Smooth muscle cell of the brain vasculature (primary cell): ENCODE results near the gene AWAT1.
"Not testable (repeated sequence)": the region's sequence is repeated elsewhere in the genome, so short reads cannot be mapped to it uniquely, and the experiment has no call there.

Experiments used
- DNase-seq: peaks from one replicate; pipeline ENCODE4 v3.0.0-alpha.2; 2012; ENCODE audit warnings: low read depth, low spot score

Gene AWAT1

DNA sequence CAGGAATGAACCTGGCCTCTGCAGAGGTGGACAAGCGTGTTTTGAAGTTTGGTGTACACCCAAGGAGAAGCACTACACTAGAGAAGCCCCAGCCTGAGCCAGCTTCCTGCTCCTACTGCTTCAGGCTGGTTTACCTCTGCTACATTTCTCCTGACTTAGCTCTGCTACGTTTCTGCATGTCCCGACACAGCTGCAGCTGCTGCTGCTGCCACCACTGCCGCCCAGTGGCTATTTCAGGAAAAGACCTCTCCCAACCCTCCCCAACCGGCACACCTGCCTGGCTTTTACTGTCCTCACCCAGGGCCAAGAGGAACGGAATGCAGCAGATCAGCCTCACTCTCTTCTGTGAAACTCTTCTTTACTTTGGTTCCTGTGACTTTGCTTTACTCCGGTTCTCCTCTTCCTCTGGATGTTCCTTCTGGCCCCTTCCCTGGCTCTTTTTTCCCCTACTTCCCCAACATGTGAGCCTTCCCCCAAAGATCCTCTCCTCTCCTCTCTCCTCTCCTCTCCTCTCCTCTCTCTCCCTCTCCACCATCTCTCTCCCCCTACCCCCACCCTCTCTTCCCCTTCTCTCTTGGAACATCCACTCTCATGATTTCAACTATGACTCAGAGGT, 28.6 kb downstream of the AWAT1 start:
- no peak for DNase-seq

DNA sequence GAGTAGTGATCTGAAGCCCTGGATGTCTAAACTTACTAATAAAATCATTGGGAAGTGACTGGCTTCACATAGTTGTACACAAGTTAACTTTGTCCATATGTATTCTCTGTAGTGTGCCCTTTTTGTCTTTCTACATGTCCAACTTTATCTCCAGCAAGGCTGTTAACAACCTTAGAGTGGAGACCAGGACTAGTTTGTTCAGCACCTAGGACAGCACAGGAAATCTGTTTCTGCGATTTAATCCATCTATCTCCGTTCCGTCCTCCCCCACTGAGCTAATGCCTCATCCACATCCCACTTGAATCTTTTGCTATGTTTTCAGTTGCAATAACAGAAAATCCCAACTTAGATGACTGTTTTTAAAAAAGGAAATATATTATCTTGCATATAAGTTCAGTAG, 30.3 kb downstream of the AWAT1 start:
- DNase-seq = no peak

GRCh38 chrX:70268034-70268433, 33.6 kb downstream of the AWAT1 start, which contains the start of gene ARR3:
ARR3 (plus strand) TSS chrX:70268334; CDS start chrX:70269386, 1,052 bp downstream.
- no peak for DNase-seq

- not testable (repeated sequence) for DNase-seq
Measured at GRCh38 chrX:70274029-70274428, 39.6 kb downstream of the AWAT1 start.

DNA sequence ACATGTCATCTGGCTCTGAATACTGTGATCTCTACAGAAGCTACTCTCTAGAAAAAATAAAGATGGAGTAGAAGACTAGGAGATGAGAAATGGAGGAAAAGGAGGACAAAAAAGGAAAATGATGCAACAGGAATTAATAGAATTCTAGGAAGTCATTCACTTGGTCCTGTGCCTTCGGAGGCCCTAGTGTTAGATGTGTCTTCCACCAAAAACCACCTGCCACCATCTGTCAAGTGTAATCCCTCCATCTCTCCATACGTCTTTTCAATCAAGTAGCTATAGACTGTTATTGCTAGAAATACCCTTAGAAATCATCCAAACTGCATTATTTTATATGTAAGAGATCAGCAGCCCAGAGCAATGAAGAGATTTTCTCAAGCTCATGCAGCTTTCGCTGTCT, 44.6 kb downstream of the AWAT1 start:
- no peak for DNase-seq

- no peak for DNase-seq
Measured at GRCh38 chrX:70280573-70280972, 46.1 kb downstream of the AWAT1 start.

DNA sequence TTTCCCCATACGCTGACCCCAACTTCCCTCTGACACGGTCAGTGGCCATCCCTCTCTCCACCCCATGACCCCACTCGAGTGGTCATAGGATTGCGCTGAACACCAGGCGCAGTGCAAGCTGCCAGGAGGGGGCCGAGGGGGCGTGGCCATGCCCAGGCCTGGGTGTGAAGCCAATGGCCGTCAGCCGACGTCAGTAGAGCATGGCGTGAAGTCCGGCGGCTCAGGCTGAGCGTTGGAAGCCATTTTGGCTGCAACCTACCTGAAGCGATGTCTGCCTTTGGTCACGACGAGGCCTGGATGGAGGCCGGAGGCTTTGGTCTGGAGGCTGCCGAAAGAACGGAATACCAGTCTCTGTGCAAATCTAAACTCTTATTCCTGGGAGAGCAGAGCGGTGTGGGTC, 47.5 kb downstream of the AWAT1 start, which contains the start of gene RAB41:
RAB41 (plus strand) TSS at position 222 of the 400 bp plus-strand sequence; CDS start at position 268, 46 bp downstream.
- DNase-seq = no peak

- DNase-seq = no peak
Measured at GRCh38 chrX:70289168-70289792, 54.8 kb downstream of the AWAT1 start.
